ENCODE measurements around the gene HORMAD2. TPM values are rescaled to one million over a fixed set of nuclear protein-coding genes. Genes with fewer than 3 reads are reported as not detected.

The HORMAD2 gene
- total RNA-seq, 1 experiment from 2014 or later: not detected

- TF ChIP-seq ATF2 (CRISPR knock-in tag; IDR thresholded peaks at IDR 0.05; ENCODE audit: borderline replicate concordance, low read depth) (no peak), CBFB (CRISPR knock-in tag; IDR thresholded peaks at IDR 0.05; ENCODE audit: low read depth) (no peak), ATF1 (CRISPR knock-in tag; IDR thresholded peaks at IDR 0.05) (no peak), GABPB1 (CRISPR knock-in tag; IDR thresholded peaks at IDR 0.05) (no peak), GTF2I (CRISPR knock-in tag; conservative IDR thresholded peaks at IDR 0.05) (no peak), USF1 (CRISPR knock-in tag; IDR thresholded peaks at IDR 0.05) (no peak), ATF6 (CRISPR knock-in tag; IDR thresholded peaks at IDR 0.05) (no peak)
These were observed 115.2 kb downstream of the HORMAD2 start (continued) for GRCh38 chr22:30195245-30196140.

DNA sequence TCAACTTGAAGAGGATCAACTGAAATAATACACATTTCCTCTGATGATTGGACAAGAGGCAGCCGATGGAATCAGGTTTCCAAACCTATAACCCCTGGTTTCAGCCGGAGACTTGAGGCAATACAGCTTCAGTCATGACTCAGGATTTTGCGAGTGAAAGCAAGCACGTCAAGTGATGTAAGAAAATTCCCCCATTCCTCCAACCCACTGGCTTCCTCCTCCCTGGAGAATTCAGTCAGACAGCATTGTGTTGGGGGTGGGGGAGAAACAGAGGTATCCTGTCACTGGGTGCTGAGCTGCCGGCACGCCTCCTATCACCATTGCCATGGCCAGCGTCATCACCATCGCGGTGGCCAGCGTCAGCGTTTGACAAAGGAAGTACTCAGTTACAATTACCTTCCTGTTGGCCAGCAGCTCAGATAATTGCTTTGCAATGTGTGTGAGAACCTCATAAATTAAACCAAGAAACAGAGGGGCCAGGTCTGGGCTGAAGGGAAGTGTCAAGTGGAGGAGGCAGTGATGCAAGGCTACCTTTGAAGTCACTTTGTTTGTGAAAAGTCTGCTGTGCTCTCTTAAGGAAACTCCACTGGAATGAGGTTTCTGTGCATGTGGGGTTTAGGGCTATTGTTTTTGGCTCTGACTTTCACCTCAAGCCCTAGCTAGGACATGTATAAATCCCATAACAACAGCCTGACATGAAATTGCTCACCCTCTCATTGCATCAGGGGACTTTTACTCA lies 116.0 kb downstream of the HORMAD2 start:
- POLR2A ChIA-PET: interaction anchor here (0.9 kb wide), 1 partner anchor 18 kb away, joined by 3 read pairs; no protein-coding TSS in a partner anchor
- ATAC-seq: peak; percentile 87
- peak; percentile 62 for DNase-seq (ENCODE audit: low spot score)
- peak; percentile 16; the same call in 1 of the 2 replicates for TF ChIP-seq ZBTB21 (CRISPR knock-in tag; IDR thresholded peaks at IDR 0.05; ENCODE audit: borderline replicate concordance)
- TF ChIP-seq GABPB1 (CRISPR knock-in tag; IDR thresholded peaks at IDR 0.05): peak; percentile 73
- TF ChIP-seq ZSCAN18 (CRISPR knock-in tag; IDR thresholded peaks at IDR 0.05): no peak
- TF ChIP-seq ETV6 (CRISPR knock-in tag; IDR thresholded peaks at IDR 0.05): no peak
- 0 out of 2 replicates have a peak, but pooled peaks have one; percentile 34 for TF ChIP-seq TP53 (CRISPR knock-in tag; IDR thresholded peaks at IDR 0.05)
- TF ChIP-seq, protein P1, sequence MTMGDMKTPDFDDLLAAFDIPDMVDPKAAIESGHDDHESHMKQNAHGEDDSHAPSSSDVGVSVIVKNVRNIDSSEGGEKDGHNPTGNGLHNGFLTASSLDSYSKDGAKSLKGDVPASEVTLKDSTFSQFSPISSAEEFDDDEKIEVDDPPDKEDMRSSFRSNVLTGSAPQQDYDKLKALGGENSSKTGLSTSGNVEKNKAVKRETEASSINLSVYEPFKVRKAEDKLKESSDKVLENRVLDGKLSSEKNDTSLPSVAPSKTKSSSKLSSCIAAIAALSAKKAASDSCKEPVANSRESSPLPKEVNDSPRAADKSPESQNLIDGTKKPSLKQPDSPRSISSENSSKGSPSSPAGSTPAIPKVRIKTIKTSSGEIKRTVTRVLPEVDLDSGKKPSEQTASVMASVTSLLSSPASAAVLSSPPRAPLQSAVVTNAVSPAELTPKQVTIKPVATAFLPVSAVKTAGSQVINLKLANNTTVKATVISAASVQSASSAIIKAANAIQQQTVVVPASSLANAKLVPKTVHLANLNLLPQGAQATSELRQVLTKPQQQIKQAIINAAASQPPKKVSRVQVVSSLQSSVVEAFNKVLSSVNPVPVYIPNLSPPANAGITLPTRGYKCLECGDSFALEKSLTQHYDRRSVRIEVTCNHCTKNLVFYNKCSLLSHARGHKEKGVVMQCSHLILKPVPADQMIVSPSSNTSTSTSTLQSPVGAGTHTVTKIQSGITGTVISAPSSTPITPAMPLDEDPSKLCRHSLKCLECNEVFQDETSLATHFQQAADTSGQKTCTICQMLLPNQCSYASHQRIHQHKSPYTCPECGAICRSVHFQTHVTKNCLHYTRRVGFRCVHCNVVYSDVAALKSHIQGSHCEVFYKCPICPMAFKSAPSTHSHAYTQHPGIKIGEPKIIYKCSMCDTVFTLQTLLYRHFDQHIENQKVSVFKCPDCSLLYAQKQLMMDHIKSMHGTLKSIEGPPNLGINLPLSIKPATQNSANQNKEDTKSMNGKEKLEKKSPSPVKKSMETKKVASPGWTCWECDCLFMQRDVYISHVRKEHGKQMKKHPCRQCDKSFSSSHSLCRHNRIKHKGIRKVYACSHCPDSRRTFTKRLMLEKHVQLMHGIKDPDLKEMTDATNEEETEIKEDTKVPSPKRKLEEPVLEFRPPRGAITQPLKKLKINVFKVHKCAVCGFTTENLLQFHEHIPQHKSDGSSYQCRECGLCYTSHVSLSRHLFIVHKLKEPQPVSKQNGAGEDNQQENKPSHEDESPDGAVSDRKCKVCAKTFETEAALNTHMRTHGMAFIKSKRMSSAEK (CRISPR knock-in tag; IDR thresholded peaks at IDR 0.05; ENCODE audit: borderline replicate concordance): no peak
- TF ChIP-seq TEAD1 (CRISPR knock-in tag; IDR thresholded peaks at IDR 0.05): peak; percentile 31; the same call in 1 of the 2 replicates
- TF ChIP-seq SP1 (CRISPR knock-in tag; conservative IDR thresholded peaks at IDR 0.05): 0 out of 2 replicates have a peak, but pooled peaks have one; percentile 33
- TF ChIP-seq ATF3 (CRISPR knock-in tag; conservative IDR thresholded peaks at IDR 0.05): 0 out of 2 replicates have a peak, but pooled peaks have one; percentile 42
- TF ChIP-seq HMGA2 (CRISPR knock-in tag; IDR thresholded peaks at IDR 0.05): no peak
- H3K27me3 Mint-ChIP-seq (ENCODE audit: low read depth): no peaks in the 10 kb centered on the region
- H3K36me3 Mint-ChIP-seq: no peaks in the 10 kb centered on the region
- 0 out of 2 replicates have a peak, but pooled peaks cover 3% of the 10 kb centered on the region for H3K9me3 Mint-ChIP-seq
- peaks cover 46% of the 10 kb centered on the region for H3K4me1 Mint-ChIP-seq
- peak overlapping the region; percentile 36 for H3K4me3 Mint-ChIP-seq
- CTCF ChIA-PET: interaction anchor here (0.6 to 1.5 kb wide), 2 partner anchors 92 to 143 kb away, joined by 3 to 5 read pairs; no protein-coding TSS in a partner anchor
- H3K27ac Mint-ChIP-seq: peak overlapping the region; percentile 96
